GM12878 (cell line): Measurements from ENCODE around the gene SLC47A2. TPM values are rescaled to one million over a fixed set of nuclear protein-coding genes. Genes with fewer than 3 reads are reported as not detected.

Experiments used
- ATAC-seq: fragments of 200-7000 bp; cut with Tn5 transposase; 3 replicates; pipeline ENCODE4 v1.9.1; 2020; ENCODE audit warnings: mild to moderate bottlenecking, moderate library complexity
- BruUV-seq: library from RNA; stranded (reverse); fragments of 400-500 nt; replicated peaks from 2 replicates; lab custom pipeline; 2021; lab: Mats Ljungman, UMichigan
- CTCF ChIA-PET: fragments of 300-600 bp; sonication (Branson Sonifier 250); formaldehyde crosslinking; extraction: SDS; loops from one replicate; lab custom pipeline; 2021; ENCODE audit warnings: inconsistent platforms; lab: Yijun Ruan, JAX
- POLR2A ChIA-PET: fragments of 350-600 bp; formaldehyde crosslinking; extraction: SDS; loops from one replicate; lab custom pipeline; 2021; ENCODE audit warnings: inconsistent platforms; lab: Charles Lee
- RAD21 ChIA-PET: fragments of 300-600 bp; sonication (Branson Sonifier 250); formaldehyde crosslinking; loops from one replicate; lab custom pipeline; 2023; ENCODE audit warnings: antibody characterized with exemption; ENCODE audit not compliant: unreplicated experiment; lab: Charles Lee
- SMC1A ChIA-PET: fragments of 300-600 bp; sonication (Branson Sonifier 250); formaldehyde crosslinking; loops from one replicate; lab custom pipeline; 2023; ENCODE audit not compliant: unreplicated experiment, uncharacterized antibody; lab: Charles Lee
- DNase-seq: peaks from one replicate; pipeline ENCODE4 v3.0.0-alpha.2; 2011; ENCODE audit warnings: low read depth, low spot score
- FAIRE-seq: peaks from 3 replicates; lab custom pipeline; 2011; peaks lifted over from hg19 to GRCh38; lab: Jason Lieb, UNC
- H2AFZ ChIP-seq: 2 replicates; pipeline ENCODE4 v1.6.0; 2011; ENCODE audit warnings: low read depth, low read length, control low read depth; ENCODE audit not compliant: control insufficient read depth
- H3K27ac ChIP-seq: 2 replicates; pipeline ENCODE4 v1.5.1; 2011; ENCODE audit warnings: control low read depth; ENCODE audit not compliant: control insufficient read depth, insufficient read depth
- H3K27me3 ChIP-seq, 2 experiments: replicated peaks in 1 of 2; 2 replicates each; pipeline versions ENCODE4 v1.6.0 to v1.6.1; 2011; ENCODE audit warnings: low read length in 1 of 2; ENCODE audit not compliant: control insufficient read depth in 2 of 2, insufficient read depth in 2 of 2
- H3K36me3 ChIP-seq, 2 experiments: 2 replicates each; pipeline ENCODE4 v1.5.1; 2011; ENCODE audit warnings: low read length in 1 of 2; ENCODE audit not compliant: control insufficient read depth in 2 of 2, insufficient read depth in 2 of 2
- H3K4me1 ChIP-seq: 2 replicates; pipeline ENCODE4 v1.6.1; 2011; ENCODE audit warnings: mild to moderate bottlenecking, low read length, moderate library complexity, mixed read lengths; ENCODE audit not compliant: control insufficient read depth, insufficient read depth
- H3K4me2 ChIP-seq: 2 replicates; pipeline ENCODE4 v1.6.0; 2011; ENCODE audit warnings: control low read depth; ENCODE audit not compliant: control insufficient read depth, insufficient read depth
- H3K4me3 ChIP-seq: fragments of 200-600 bp; sonication (generic); 2 replicates; pipeline ENCODE4 v1.5.1; 2016
- H3K79me2 ChIP-seq: 2 replicates; pipeline ENCODE4 v1.6.0; 2011; ENCODE audit warnings: low read length; ENCODE audit not compliant: control insufficient read depth, insufficient read depth
- H3K9ac ChIP-seq: 2 replicates; pipeline ENCODE4 v1.8.0; 2011; ENCODE audit warnings: low read length, control low read depth, mixed read lengths; ENCODE audit not compliant: control insufficient read depth, insufficient read depth
- H3K9me3 ChIP-seq: replicated peaks from 3 replicates; pipeline ENCODE4 v1.5.1; 2011; ENCODE audit warnings: mild to moderate bottlenecking, low read length; ENCODE audit not compliant: control insufficient read depth, insufficient read depth
- H4K20me1 ChIP-seq: 2 replicates; pipeline ENCODE4 v1.6.0; 2011; ENCODE audit not compliant: control insufficient read depth, insufficient read depth
- CHD1 ChIP-seq: IDR thresholded peaks from 2 replicates; pipeline ENCODE4 v1.6.1; 2012; ENCODE audit warnings: low read depth, low read length, improper control_type of control experiment
- ELK1 ChIP-seq: IDR thresholded peaks from 2 replicates; pipeline ENCODE4 v1.6.1; 2012; ENCODE audit warnings: low read depth, low read length, improper control_type of control experiment
- FOXK2 ChIP-seq: fragments of 450-650 bp; IDR thresholded peaks from 2 replicates; pipeline ENCODE4 v1.6.1; 2017; ENCODE audit warnings: mild to moderate bottlenecking, moderate library complexity
- JUNB ChIP-seq: IDR thresholded peaks from 2 replicates; pipeline ENCODE4 v1.6.1; 2016; ENCODE audit warnings: antibody characterized with exemption, mild to moderate bottlenecking
- MXI1 ChIP-seq: fragments of 150-350 bp; IDR thresholded peaks from 2 replicates; pipeline ENCODE4 v1.6.1; 2011; ENCODE audit warnings: low read depth, mild to moderate bottlenecking, inconsistent platforms, low read length, improper control_type of control experiment
- MYB ChIP-seq: fragments of 150-350 bp; IDR thresholded peaks from 2 replicates; pipeline ENCODE4 v1.6.1; 2014; ENCODE audit warnings: mild to moderate bottlenecking, low read depth, low read length, borderline replicate concordance
- NFYB ChIP-seq: IDR thresholded peaks from 2 replicates; pipeline ENCODE4 v1.6.1; 2011; ENCODE audit warnings: low read depth, mild to moderate bottlenecking, low read length, improper control_type of control experiment, moderate library complexity; ENCODE audit not compliant: insufficient read depth
- NR2F1 ChIP-seq: fragments of 450-650 bp; conservative IDR thresholded peaks from 2 replicates; pipeline ENCODE4 v1.6.1; 2017; ENCODE audit warnings: mild to moderate bottlenecking
- PBX3 ChIP-seq: IDR thresholded peaks from 2 replicates; pipeline ENCODE4 v1.6.1; 2011; ENCODE audit warnings: mild to moderate bottlenecking, low read depth, low read length, moderate library complexity; ENCODE audit not compliant: insufficient replicate concordance
- SKIL ChIP-seq: fragments of 450-650 bp; IDR thresholded peaks from 2 replicates; pipeline ENCODE4 v1.6.1; 2017; ENCODE audit warnings: mild to moderate bottlenecking, low read depth, inconsistent platforms; ENCODE audit not compliant: poor library complexity, severe bottlenecking
- SPI1 ChIP-seq: IDR thresholded peaks from 2 replicates; pipeline ENCODE4 v1.6.1; 2011; ENCODE audit warnings: low read depth, mild to moderate bottlenecking, low read length, moderate library complexity, borderline replicate concordance; ENCODE audit not compliant: insufficient read depth
- ZBTB40 ChIP-seq: fragments of 450-650 bp; IDR thresholded peaks from 2 replicates; pipeline ENCODE4 v1.6.1; 2016; ENCODE audit warnings: mild to moderate bottlenecking, moderate library complexity, borderline replicate concordance
- ZNF622 ChIP-seq: fragments of 450-650 bp; IDR thresholded peaks from 2 replicates; pipeline ENCODE4 v1.6.1; 2017; ENCODE audit warnings: mild to moderate bottlenecking, inconsistent platforms
- WGBS: methylation state at CpG from one replicate; pipeline ENCODE4 v1.1.6; 2016; ENCODE audit warnings: low lambda C conversion rate; ENCODE audit not compliant: insufficient replicate concordance, insufficient coverage; ENCODE audit errors: missing lambda C conversion rate; 5-methylcytosine and 5-hydroxymethylcytosine counted together
- in situ Hi-C: fragments of 300-500 bp; cut with MboI; formaldehyde crosslinking; loops from 9 replicates; pipeline ENCODE4 v1.14.3; 2018; ENCODE audit warnings: mixed read lengths
- intact Hi-C: fragments of 100-400 bp; cut with micrococcal nuclease; formaldehyde crosslinking; loops from one replicate; pipeline ENCODE4 v1.14.2; 2022; ENCODE audit not compliant: unreplicated experiment
- polyA plus RNA-seq, 11 experiments: library from polyadenylated mRNA; depleted of rRNA in 4 of 11; unstranded in 6 of 11; stranded (reverse) in 5 of 11; fragments of >200 nt; fragmentation: Nextera tagmentation in 4 of 11; fragmentation: Illumina TruSeq in 1 of 11; extraction: Ambion mirVana in 4 of 11; extraction: Trizol in 1 of 11; gene quantifications; 1 replicate in 1 of 11; 2 replicates in 10 of 11; pipeline versions ENCODE4 v1.2.1 to v1.2.3, GENCODE V29; 2011 to 2016; ENCODE audit warnings: inconsistent platforms in 2 of 11, missing spikeins in 2 of 11, low read depth in 1 of 11
- total RNA-seq, 4 experiments: library from RNA; depleted of rRNA in 3 of 4; stranded (reverse); fragments of >200 nt in 3 of 4; fragmentation: Illumina TruSeq in 1 of 4; extraction: Trizol in 1 of 4; gene quantifications; 2 replicates each; pipeline versions ENCODE4 v1.2.1 to v1.2.3, GENCODE V29; 2013 to 2021

SLC47A2 gene
- total and polyA plus RNA-seq, 10 of the 15 experiments (the other 5 are each of a cell fraction or from before 2014, with no cell fraction given) = not detected

- no peaks in the 10 kb centered on the region for H3K79me2 ChIP-seq
- WGBS = 98% methylated on average over 5 of the region's 5 CpGs
- H3K27ac ChIP-seq = no peak overlapping the region
- intact Hi-C loops = no loop called here
- CTCF ChIA-PET = no interaction called here
- no peak overlapping the region for H3K9ac ChIP-seq
- H4K20me1 ChIP-seq = no peaks in the 10 kb centered on the region
- SMC1A ChIA-PET = no interaction called here
- no peaks in the 10 kb centered on the region for H3K27me3 ChIP-seq
- H3K4me3 ChIP-seq = no peak overlapping the region
- H3K4me2 ChIP-seq = no peak overlapping the region
- no peak for TF ChIP-seq CHD1
- TF ChIP-seq SPI1 = no peak
- no peak for TF ChIP-seq NR2F1
- no peak for TF ChIP-seq ELK1
- TF ChIP-seq NFYB = no peak
- no peak for TF ChIP-seq JUNB
- no peak for TF ChIP-seq ZBTB40
- no peak for TF ChIP-seq FOXK2
- TF ChIP-seq MXI1 = no peak
- no peak for TF ChIP-seq PBX3
- TF ChIP-seq ZNF622 = no peak
- no peak for TF ChIP-seq MYB
- TF ChIP-seq SKIL = no peak
- TF ChIP-seq, all 136 proteins: peak for 0
- in situ Hi-C loops = no loop called here
- RAD21 ChIA-PET = no interaction called here
- no TSS peak for BruUV-seq
- DNase-seq (no peak), ATAC-seq (no peak), FAIRE-seq (no peak)
- H3K9me3 ChIP-seq = no peaks in the 10 kb centered on the region
- peaks cover 0 to 7% of the 10 kb centered on the region in 2 experiments; a peak in 2 of 4 replicates for H3K36me3 ChIP-seq
- POLR2A ChIA-PET = no interaction called here
- H3K4me1 ChIP-seq = no peaks in the 10 kb centered on the region
- H2AFZ ChIP-seq = no peak overlapping the region
These were observed 38.5 kb downstream of the SLC47A2 start for GRCh38 chr17:19677736-19678379.
